Stimulated activated CD4-positive, alpha-beta T cell treated with anti-CD3 and anti-CD28 coated beads, Interleukin-1b, Interleukin-23, amount 100 ng/mL, for 1 hour (primary cell): ENCODE data around the gene FGF14.

ENCODE experiments used
- DNase-seq, 2 donors: peaks; one replicate each; pipeline ENCODE4 v3.0.0-alpha.2; 2020; ENCODE audit warnings: low read depth in 2 of 2

The FGF14 gene

DNA sequence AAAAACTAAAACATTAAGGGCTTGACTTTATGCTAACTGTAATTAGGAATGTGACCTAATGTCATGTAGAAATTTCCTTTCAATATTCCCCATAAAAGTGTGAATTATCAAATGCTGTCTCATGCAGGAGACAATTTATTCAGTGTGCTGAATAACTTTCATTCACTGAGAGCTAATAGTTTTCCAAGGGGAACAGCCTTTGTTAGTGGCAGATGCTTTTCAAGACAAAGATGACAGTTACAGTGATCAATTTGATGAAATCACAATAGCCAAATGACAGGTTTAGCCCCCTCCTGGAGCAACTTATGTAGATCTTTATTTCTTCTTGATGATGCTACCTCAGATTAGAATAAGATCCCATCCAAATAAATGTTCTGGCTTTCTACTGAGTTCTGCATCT is 673.8 kb downstream of the FGF14 start:
- DNase-seq: no peak

- no peak for DNase-seq
Observed at GRCh38 chr13:101727118-101727517, 674.7 kb downstream of the FGF14 start.

DNA sequence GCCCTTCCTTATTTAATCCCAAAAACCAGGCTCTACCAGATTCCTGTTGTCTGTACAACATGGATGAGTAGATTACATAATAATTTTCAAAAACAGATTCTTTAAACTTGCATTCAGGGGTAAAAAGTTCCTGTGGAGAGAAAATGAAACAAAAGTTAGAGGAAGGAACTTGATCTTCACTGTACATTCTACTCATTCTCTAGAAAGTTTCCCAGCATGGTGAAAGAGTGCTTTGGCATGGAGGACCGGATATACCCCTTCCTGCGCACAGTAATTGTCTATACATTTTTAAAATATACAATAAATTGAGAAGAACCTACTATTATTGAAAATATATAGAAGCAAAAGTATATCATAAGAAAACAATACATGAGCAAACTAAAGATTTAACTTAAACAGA is 675.2 kb downstream of the FGF14 start:
- no peak for DNase-seq

DNA sequence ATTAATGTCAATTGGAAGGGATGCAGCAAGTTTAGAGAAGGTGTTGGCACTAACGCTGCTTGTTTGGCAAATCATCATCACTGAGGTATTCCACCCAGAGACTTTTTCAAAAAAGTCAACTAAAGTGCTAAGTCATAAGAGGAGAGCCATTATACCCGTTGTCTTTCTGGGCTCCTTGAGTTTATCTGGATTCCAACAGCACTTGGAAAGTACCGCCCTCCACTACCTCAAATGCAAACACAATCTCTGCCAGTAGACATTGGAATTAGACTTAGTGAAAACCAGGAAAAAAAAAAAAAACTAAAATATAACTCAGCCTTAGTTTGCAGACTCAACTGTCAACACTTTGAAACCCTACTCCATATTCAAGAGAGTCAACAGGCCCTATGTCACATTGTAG is 683.4 kb downstream of the FGF14 start:
- DNase-seq: no peak

GRCh38 chr13:101717353-101717752 is 684.5 kb downstream of the FGF14 start:
- no peak for DNase-seq

DNA sequence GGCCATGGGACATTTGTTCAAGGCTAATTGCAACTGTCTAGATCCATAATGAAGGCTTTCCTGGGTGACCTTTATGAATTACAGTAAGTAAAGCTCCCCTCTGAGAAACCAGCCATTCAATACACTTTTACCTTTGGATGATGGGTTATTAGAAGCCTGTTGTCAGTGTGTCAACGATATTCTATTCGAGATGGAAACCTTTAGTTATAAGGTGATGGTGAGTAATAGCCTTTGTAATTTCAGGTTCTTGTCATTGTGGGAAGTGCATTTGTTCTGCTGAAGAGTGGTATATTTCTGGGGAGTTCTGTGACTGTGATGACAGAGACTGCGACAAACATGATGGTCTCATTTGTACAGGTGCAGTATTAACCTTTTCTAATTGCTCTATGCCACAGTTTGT is 687.7 kb downstream of the FGF14 start:
- DNase-seq: no peak

DNA sequence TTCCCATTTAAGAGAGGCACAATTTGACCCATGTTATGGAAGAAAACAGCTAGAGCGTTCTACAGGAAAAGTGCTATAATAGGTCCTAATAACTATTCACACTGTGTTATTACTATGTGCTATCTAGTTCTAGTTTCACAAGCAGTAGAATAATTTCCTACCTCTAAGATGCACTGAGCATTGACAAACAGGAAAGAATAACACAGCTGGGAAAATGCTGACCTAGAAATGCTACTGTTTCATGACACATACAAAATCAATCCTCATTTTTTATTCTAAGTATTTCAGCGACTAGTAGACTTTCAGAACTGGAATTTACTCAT is 689.9 kb downstream of the FGF14 start:
- no peak for DNase-seq

GRCh38 chr13:101711307-101712025 is 690.4 kb downstream of the FGF14 start:
- DNase-seq: no peak

GRCh38 chr13:101709952-101710351 is 691.9 kb downstream of the FGF14 start:
- no peak for DNase-seq

DNA sequence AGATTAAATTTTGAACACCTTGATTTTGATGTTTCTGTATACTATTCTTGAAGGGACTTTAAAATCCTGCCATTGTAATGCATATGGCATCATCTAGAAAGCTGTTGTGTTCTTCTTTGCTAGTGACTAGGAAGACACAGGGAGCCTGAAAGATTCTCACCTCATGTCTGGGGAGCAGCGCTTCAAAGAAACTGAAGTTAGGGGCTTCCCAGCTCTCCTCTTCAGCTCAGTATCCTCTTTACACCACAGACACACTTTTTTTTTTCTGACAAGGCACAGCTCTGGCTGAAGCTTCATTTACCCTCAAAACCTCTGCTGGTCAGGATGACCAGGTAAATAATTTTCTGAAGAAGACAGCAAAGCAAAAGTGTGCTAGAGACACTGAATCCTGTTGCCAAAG is 693.7 kb downstream of the FGF14 start:
- DNase-seq: no peak

GRCh38 chr13:101707659-101708058 is 694.2 kb downstream of the FGF14 start:
- no peak for DNase-seq

DNA sequence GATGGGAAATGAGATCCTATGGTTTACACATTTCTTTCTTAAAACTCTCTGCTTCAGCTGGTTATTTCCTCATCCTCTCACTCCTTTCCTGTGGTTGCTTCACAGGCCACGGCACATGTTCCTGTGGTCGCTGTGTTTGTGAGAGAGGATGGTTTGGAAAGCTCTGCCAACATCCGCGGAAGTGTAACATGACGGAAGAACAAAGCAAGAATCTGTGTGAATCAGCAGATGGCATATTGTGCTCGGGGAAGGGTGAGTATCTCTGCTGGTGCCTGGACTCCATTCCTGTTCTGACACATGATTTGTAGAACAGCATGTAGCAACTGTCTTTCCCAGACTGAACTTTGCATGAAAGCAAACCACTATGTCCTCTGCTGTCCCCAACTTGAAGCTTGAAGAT is 695.2 kb downstream of the FGF14 start:
- no peak for DNase-seq

DNA sequence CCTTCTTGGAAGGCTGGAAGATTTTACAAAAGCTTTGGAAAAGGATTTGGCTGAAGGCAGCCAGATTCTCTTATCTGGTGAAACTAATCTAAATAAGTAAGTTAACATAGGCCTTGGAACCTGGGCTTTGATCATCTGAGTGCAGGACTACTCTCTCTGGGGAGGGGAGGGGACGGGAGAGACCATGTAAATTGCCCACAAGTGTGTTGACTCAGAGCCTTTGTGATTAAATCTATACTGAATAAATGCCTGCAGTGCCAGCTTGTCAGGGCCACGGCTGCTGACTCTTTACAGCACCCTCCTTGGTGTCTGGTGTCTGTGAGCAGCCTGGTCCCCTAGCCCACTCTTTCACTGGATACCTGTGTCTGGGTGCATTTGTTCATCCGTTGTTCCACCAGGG is 698.0 kb downstream of the FGF14 start:
- DNase-seq: no peak

GRCh38 chr13:101703081-101703480 is 698.8 kb downstream of the FGF14 start:
- no peak for DNase-seq

GRCh38 chr13:101700598-101700997 is 701.2 kb downstream of the FGF14 start:
- no peak for DNase-seq

DNA sequence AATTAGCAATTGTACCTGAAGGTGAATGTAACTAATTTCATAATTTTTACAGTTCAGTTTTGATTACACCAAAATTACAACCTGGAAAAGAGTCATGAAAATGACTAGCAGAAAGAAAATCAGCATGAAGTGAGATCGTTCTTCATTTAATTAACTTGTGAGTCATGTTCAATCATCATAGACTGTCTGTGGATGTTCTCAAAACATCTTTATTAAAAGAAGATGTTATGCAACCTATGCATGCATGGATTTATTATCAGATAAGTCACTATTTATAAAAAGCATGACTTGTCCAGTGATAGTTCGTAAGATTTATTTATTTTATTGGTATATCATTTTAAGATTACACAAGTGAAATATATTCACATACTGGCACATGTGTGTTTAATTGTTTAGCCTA is 703.4 kb downstream of the FGF14 start:
- no peak for DNase-seq

GRCh38 chr13:101697745-101698144 is 704.1 kb downstream of the FGF14 start:
- DNase-seq: no peak

DNA sequence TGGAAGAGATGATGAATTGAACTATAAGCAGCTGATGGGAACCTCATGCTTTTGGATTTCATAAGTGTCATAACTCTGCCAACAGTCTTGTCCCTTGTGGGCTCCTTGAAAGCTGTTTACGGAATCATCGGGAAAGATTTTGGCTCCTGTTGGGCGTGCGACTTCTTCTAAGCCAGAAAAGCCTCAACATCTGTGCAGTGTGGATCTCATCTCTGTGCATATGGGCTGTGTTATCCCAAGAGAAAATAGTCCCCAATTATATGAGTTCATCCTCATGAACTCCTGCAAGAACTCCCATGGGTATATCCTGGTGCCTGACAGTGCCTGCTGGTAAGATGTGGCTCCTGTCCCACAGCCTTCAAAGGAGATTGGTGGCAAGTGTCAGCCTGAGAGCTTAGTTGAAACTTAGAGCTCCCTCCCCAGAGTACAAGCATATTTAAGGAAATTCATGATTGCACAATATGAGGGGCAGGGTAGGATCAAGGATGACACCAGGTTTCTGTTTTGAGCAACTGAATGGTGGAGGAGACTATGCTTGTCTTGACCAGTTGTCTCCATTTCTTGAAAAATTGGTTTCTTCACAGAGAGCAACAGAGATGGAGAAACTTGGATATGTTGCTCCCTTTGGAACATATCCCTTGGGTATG is 705.9 kb downstream of the FGF14 start:
- DNase-seq: no peak

DNA sequence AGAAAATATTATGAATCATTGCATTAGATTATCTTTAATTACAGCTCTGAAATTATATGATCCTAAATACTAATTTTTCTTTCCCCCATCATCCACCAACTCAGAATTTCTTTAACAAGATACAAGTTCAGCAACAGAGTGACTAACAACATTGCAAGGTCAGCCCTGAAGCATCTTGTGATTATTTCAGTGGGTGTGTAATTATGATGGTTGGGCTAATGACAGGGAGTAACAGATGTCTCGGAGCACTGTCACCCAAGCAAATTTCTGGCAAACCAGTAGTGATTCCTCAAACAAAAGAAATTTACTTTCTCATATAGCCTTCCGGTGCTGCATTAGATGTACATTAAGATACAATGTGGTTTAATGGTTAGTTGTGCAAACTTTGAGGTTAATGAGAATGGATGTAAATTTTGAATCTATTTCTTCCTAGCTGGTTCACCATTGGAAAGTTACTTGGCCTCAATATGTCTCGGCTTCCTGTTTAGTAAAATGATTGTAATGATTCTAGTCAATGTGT is 710.4 kb downstream of the FGF14 start:
- DNase-seq: no peak

DNA sequence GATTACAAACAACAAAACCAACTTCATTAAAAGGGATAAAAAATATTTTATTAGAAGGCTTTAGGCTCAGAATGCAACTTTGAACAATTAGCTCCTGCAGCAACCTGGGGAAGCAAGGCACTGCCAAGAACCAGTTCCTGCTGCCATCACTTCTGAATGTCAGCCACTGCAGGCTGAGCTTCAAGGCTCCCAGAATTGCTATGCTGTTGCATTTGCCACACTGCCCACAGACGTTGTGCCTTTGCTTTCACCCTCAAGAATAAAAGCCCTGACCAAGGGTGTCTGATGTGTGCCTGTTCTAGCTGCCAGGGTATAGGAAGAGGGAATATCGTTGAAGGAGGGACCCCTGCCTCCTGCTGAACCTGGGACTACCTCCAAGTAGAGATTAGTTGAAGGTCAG is 711.0 kb downstream of the FGF14 start:
- no peak for DNase-seq

GRCh38 chr13:101686003-101686402 is 715.8 kb downstream of the FGF14 start:
- DNase-seq: no peak

GRCh38 chr13:101681834-101682233 is 720.0 kb downstream of the FGF14 start:
- no peak for DNase-seq

DNA sequence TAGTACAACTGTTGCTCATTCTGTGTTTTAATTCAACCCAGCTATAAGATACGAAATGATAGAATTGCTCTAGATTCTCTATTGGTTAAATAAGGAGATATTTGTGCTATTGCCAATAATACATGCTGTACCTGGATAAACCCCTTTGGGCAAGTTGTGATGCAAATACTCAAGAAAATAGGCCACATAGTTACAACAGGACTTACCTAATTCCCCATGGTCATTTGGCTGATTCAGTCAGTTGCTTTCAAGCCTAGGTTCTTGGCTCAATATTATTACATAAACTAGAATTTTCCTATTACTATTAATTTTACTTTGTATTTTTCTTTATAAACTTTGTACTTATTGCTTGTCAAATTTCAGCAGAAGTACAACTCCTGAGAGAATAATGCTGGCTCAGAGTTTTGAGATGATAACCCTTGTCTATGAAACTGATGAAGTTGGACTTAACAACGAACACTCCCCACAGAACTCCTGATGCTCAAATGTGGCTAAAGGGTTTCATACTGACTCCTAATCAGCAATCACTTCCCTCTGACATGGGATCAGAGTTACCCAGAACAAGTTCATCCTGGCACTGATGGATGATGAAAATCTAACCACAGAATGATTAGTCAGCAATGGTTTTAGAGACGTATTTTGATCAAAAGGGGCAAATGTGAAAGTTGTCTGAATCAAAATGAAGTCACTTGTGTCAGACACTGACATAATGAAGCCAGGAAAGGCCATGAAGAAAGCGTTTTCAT is 728.3 kb downstream of the FGF14 start:
- DNase-seq: no peak
